Stimulated activated CD4-positive, alpha-beta T cell treated with anti-CD3 and anti-CD28 coated beads, Interleukin-2, amount 100 ng/mL, for 4 hours (primary cell): ENCODE results near the gene CD6.

Experiments
- DNase-seq: peaks from one replicate; pipeline ENCODE4 v3.0.0-alpha.2; 2020; ENCODE audit warnings: low read depth

The CD6 gene

DNA sequence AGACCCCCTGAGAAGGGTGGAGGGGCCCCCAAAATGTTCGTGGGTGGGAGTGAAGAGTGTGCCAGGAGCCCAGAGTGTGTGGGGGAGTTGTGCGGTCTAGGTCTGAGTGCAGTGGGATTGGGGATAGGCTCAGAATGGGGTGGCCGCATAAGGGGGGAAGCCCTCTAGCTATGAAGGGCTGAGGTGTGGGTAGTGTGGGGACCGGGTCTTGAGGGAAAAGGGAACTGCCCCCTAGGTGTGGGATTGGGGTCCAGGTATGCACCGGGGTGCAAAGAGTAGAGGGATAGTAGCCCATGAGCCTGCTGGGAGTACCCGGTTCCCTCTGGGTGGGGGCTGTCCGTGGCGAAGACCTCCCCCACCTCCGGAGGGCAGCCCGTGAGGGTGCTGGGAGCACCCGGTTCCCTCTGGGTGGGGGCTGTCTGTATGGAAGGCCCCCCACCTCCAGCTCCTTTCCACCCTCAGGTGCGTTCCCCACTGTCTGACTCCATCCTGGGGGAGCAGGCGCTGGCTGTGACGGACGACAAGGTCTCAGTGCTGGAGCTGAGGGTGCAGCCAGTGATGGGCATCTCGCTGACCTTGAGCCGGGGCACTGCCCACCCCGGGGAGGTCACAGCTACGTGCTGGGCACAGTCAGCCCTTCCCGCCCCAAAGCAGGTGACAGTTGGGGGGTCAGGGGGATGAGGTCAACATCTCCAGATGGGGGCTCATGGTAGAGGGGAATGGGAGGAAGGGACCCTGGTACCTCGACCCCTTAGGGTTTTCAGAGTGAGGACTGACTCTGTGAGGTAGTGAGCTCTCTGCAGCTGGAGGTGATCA, 36.5 kb upstream of the CD6 start:
- DNase-seq = no peak

DNA sequence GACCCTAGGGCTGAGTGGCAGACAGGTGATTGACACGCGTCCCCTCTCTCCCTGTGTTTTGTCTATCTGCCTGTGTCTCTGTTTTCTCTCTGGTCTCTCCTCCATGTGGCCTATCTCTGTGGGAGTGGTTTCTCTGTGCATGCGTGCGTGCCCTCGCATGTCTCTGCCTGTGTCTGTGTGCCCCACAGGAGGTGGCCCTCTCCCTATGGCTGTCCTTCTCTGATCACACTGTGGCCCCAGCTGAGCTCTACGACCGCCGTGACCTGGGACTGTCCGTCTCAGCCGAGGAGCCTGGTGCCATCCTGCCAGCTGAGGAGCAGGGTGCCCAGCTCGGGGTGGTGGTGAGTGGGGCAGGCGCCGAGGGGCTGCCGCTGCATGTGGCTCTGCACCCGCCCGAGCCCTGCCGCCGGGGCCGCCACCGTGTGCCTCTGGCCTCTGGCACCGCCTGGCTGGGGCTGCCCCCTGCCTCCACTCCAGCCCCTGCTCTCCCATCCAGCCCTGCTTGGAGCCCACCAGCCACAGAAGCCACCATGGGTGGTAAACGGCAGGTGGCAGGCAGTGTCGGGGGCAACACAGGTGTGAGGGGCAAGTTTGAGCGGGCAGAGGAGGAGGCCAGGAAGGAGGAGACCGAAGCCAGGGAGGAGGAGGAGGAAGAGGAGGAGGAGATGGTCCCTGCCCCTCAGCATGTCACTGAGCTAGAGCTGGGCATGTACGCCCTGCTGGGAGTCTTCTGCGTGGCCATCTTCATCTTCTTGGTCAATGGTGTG, 35.6 kb upstream of the CD6 start:
- DNase-seq = no peak

DNA sequence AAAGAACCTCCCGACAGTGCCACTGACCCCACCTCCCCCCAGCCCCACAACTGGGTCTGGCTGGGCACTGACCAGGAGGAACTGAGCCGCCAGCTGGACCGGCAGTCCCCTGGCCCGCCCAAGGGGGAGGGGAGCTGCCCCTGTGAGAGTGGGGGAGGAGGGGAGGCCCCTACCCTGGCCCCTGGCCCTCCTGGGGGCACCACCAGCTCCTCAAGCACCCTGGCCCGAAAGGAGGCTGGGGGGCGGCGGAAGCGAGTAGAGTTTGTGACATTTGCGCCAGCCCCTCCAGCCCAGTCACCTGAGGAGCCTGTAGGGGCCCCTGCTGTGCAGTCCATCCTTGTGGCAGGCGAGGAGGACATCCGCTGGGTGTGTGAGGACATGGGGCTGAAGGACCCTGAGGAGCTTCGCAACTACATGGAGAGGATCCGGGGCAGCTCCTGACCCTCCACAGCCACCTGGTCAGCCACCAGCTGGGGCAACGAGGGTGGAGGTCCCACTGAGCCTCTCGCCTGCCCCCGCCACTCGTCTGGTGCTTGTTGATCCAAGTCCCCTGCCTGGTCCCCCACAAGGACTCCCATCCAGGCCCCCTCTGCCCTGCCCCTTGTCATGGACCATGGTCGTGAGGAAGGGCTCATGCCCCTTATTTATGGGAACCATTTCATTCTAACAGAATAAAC, 34.9 kb upstream of the CD6 start:
- no peak for DNase-seq

DNA sequence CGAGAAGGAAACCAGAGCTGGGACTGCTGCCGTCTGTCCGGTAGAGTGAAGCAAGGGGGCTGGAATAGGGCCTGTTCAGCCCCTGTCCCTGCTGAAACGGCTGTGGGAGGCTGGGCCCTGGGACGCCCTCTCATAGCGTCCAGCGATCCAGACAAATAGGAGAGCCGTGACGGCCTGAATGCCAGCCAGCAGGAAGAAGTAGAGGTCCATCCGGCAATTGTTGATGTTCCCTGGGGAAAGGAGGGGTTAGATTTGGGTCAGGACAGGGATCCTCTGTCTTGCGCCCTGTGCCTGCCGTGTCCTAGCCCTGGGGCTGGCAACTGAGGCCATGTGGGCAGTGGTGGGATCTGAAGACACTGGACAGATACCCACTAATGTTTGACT, 34.3 kb upstream of the CD6 start:
- no peak for DNase-seq

DNA sequence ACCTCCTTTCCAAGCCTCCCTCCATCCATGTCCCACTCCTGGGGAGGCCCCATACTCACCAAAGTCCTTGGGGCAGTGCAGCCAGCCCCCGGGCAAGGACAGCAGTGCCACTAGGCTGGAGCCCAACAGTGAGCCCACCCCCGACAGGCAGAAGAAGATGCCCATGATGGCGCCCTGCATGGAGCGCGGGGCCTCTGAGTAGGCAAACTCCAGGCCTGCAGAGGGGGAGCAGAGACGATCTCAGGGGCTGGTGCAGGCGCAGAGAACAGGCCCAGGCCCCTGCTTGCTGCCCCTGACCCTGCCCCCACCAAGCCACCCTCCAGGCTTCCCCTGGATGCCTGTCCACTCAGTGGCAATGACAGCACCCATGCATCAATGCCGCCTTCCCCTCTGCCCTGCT, 33.7 kb upstream of the CD6 start:
- no peak for DNase-seq

DNA sequence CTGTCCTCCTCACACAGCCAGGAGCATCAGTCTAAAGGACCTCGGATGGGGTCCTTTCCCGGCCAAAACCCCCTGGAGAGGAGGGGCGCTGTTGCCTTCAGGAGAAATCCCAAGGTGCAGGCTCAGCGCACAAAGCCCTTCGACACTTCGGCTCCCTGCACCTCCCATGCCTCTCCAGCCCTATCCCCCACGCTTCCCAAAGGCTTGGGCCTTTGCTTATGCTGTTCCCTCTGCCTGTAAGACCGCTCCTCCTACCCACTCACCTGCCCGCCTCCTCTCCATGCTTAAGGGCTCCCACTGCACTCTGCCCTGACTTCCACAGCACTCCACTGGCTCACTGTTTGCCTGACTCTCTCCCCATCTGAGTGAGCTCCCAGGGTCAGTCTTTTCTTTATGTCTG, 33.0 kb upstream of the CD6 start:
- no peak for DNase-seq

DNA sequence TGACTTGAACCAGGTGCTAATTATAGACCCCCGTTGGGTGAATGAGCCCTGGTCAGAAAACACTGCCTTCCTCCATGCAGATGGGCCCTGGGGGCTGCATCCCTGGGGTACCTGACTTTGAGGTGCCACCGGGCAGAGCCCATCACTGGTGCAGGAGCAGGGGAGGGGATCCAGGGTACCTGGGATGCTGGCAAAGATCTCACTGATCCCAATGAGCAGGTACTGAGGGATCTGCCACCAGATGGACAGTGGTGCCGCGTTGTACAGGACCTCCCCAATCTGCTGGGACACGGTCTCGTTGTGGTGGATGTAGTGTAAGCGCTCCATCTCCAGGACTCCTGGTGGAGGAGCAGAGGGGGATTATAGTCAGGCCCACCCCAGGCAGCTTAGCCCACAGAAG, 32.2 kb upstream of the CD6 start:
- DNase-seq = no peak

DNA sequence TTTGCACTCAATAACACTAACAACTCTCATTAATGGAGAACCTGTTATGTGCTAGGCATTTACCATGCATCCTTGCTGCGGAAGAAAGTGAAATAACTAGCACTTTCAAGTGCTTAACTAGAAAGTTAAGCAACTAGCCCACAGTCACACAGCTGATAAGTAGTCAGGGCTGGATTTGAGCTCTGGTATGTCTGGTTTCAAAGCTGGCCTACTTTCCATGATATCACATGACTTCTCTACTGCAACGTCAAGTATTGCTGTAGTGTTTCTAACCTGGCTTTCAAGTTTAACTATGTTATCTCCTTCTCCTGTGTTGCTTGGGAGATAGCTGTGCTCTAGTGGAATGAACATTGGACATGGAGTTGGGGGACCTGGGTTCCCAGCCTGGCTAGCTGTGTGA, 31.6 kb upstream of the CD6 start:
- no peak for DNase-seq

DNA sequence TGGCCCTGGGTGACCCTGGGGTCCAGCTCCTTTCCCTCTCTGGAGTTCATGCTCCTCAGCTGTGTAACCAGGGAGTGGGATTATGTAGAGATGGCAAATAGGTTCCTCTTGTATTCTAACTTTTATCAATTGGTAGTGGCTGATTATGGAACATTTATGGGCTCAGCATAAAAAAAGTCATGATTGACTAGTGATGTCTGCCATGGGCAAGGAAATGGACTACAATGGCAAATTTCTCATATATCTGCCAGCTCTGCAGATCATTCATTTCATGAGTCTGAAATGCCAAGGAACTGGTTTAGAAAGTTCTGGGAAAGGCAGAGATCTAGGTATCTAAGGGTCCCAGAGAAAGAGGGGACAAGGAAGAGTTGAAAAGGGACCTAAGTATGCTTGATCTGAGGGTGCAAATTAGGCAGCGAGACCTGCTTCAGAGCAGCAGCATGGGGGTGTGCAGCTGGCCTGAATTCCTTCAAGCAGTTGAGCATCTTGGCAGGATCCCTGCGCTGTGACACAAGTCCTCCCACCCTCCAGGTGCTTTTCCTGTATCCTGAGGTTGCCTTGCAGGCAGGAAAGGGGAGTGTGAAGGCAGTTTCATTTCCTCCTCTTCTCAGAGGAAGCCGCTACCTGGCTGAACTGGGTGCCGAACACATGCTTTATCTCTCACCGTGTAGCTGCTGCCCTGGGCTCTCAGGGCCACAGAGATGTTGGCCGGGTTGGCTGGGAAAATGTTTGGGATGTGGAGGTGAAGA, 29.9 kb upstream of the CD6 start:
- no peak for DNase-seq

DNA sequence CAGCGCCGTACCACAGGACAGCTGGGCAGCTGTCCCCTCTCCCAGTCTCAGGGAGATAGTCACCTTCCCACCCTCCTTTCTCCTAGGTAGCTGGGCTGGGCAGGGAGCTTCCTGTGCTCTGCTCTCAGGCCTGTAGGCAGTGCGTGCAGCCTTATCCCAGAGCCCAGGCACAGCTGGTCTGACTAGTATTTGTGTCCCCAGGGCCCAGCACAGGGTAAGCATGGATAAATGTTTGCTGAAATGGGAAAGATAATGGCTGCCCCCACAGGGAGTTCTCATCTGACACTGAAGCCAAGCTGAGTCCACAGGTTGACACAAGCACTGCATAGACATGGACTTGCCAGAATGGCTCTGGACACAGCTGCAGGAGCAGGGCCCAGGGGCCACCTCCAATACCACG, 29.3 kb upstream of the CD6 start:
- no peak for DNase-seq

DNA sequence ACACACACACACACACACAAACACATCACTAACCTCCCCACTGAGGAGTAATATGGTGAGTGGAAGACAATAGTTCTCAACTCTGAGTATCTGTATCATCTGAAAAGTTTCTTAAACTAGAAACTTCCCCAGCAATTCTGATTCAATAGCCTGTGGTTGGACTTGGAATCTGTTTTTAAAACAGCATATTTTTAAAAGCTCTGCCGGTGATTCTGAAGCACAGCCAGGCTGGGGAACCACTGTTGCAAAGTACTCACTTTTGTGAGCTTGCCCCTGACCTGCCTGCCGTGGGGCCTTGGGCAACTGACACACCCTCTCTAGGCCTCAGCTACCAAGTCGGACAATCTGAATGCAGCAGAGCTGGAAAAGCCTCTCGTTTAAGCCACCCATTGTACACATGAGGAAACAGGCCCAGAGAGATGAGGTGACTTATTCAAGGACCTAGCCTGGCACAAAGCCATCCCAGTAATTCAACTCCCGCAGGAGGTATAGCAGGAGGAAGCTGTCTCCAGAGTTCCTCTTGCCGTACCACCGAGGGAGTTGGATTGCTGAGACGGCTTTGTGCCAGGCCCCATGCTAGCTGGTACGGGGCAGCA, 28.4 kb upstream of the CD6 start:
- no peak for DNase-seq

DNA sequence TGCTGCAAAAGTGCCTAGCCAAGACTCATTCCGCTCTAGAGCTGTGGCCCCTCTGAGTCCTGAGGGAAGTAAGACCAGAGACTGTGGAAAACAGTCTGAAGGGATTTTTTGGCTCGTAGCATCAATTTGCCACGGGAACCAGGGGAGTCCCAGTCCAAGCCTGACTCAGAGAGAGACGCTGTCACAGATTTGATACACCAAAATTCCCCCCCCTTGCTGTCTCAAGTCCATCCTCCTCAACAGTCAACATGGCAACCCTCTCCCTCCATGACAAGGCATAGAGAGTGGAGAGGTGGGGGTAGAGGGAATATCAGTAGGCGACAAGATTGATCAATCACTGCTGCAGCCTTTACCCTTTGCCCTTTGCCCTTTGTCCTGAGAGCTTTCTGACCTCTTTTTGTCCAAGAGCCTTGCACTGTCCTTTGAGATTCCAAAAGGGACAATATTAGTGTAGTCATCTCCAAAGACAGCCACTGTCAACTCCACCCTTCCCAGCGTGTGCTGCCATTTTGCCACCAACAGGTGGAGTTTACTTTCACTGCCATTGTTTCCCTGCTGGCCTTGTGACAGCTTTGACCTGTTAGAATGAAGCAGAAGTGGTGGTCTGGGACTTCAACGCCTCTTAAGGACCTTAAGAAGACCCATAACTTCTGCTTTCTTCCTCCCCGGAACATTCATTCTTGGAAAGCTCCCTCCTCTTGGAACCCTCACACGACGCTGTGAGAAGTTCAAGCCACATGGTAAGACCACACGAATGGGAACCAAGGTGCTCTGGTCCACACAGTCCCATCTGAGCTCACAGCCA, 26.8 kb upstream of the CD6 start:
- no peak for DNase-seq

DNA sequence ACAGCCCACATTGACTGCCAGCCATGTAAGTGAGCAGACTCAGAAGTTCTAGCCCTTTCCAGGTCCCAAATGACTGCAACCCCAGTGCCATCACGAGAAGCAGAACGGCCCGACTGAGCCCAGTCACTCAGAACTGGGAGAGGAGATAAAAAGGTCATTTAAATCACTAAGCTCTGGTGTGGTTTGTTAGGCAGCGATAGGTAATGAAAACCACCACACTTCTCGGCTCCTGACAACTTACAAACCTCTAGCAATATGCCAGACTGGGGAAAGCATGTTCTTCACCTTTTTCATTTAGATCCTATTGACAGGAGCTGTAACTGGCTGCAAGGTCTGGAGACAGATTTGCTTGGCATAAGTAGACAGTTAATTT, 26.2 kb upstream of the CD6 start:
- DNase-seq = no peak

DNA sequence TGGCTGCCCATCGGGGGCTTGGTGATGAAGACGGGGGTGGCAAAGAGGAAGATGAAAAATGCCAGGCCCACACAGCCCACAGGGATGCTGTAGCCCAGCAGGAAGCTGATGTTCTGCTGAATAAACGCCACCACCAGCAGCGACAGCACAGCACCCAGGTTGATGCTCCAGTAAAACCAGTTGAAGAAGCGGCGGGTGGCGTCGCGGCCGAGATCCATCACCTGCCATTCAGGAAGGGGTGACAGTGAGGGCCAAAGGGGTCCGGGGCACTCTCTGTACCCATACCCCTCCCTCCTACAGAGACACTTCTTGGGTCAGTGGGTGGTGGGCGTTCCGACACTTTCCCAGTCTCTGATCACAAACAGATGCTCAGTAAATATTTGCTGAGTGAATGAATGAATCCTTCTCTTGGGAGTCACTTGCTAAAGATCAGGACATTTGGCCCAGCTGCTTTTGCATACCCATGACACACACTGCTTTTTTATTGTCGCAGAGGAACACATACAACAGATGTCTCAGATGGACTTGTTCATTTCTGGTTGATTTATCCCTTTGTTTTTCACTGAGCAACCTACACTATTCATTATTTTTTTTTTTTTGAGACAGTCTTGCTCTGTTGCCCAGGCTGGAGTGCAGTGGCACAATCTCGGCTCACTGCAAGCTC, 24.7 kb upstream of the CD6 start:
- DNase-seq = no peak

DNA sequence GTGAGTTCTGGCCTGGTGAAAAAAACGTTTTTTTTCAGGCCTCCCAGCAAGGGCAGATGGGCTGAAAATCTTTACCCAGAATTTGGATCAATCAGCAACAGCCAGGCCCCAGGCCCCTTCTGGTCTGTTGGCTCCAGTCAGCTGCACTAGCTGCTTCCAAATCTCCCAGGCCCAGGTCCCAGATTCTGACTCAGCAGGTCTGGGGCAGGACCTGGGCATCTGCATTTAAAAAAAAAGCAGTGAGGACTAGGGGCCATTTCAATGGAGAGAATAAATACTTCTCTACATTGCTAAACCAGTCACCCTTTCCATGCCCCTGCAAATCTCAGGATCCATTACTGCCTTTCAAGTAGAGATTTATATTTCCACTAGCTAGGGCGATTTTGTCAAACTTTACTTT, 23.8 kb upstream of the CD6 start:
- DNase-seq = no peak

DNA sequence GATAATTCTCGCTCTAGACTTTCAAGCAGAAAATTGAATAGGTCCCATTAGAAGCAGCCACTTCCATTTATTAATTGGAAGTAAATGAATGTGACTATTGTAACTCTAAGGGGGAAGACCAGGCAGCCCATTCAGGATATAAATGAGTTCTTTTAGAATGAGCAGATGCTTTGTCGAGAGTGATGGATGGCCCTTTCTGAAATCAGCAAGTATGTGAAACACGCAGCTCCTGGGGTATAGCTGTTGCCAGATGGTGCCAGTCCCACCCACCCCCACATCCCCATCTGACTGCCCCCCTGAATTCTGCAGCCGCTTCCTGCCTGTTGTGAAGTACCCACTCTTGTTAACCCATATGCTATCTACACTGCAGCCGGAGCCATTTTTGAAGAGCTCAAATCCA, 23.2 kb upstream of the CD6 start:
- DNase-seq = no peak

DNA sequence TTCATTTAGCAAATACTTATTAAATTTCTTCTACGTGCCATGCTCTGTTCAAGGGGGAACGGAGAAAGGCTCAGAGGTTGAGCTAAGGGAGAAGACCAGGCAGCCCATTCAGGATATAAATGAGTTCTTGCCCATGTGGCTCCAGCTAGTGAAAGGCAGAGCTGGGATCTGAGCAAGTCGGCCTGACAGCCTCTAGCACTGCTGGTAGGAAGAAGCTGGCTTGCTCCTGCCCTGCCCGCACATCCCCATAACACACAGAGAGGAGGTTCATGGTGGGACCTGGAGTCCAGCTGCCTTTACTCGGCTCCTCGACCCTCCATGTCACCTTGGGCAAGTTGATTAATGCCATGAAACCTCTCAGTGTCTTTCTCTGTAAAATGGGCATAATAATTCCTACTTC, 21.5 kb upstream of the CD6 start:
- DNase-seq = no peak

DNA sequence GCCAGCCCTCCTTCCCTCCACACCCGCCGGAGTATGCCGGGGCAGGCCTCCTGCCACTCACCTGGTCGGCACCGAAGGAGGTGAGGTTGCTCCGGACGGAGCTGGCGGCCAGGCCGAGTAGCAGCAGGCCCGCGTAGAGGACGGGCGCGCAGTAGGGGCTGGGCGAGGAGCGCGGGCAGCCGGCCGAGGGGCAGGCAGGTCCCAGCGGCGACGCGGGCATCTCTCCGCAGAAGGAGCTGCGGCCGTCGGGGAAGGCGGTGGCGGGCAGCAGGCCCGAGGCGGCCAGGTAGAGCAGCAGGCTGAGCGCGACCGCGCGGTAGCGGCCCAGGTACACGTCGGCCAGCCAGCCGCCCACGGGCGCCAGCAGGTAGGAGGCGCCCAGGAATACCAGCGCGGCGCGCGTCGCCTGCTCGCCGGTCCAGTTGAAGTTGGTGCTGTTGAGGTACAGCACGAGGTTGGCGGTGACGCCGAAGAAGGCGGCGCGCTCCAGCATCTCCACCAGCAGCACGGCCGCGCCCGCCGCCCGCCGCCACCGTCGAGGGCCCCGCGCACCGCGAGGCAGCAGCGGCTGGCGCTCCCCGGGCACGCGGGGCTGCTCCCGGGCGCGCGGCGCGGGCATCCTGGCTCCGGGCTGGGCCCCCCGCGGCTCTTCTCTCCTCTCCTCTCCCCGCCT, 20.4 kb upstream of the CD6 start:
- DNase-seq = no peak

DNA sequence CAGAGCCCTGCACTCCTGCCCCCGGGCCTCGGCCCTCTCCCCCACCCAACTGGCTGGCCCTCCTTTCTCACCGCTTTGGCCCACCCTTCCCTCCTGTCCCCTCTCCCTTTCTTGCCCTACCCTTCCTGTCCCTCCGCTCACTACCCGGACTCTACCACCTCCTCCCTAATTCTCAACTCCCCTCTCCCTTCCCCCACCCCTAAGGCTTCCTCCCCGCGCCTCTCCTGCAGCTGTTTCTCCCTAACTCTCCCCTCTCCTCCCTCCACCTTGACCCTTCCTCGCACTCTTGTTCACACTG, 19.9 kb upstream of the CD6 start:
- no peak for DNase-seq
